Activated T-helper 1 cell treated with Interleukin-2 at 50 U/mL for 16 hours (primary cell): ENCODE data around the gene STH.

ENCODE experiments used
- DNase-seq: peaks from one replicate; pipeline ENCODE4 v3.0.0-alpha.2; 2020; ENCODE audit warnings: low read depth

STH gene

DNA sequence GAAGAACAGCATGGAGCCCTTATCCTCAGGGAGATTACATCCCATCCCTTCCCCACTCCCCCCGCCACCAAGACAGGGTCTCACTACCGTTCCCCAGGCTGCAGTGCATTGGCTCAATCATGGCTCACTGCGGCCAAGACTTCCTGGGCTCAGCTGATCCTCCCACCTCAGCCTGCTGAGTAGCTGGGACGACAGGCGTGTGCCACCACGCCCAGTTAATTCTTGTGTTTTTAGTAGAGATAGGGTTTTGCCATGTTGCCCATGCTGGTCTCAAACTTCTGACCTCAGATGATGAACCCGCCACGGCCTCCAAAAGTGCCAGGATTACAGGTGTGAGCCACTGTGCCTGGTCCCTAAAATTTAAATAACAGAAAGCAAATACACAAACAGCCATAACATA is 48.8 kb downstream of the STH start:
- DNase-seq = no peak
